HG03457 (cell line): ENCODE results near the gene ZNF26.
A peak's percentile ranks its signal among the peaks of the same experiment; 100 is the strongest.
"Not testable (repeated sequence)": the region's sequence is repeated elsewhere in the genome, so short reads cannot be mapped to it uniquely, and the experiment has no call there.

Experiments
- ATAC-seq: cut with Tn5 transposase; IDR thresholded peaks from one replicate; pipeline ENCODE4 v1.9.1; 2021; ENCODE audit warnings: moderate number of reproducible peaks; ENCODE audit not compliant: unreplicated experiment

Gene ZNF26

GRCh38 chr12:132986001-132986884, at the start of gene ZNF26:
TSS of gene ZNF26 (plus strand) at chr12:132986367. CDS start at chr12:132986841, 474 bp downstream.
- ATAC-seq = peak; percentile 90

GRCh38 chr12:132936921-132937320, 49.2 kb upstream of the ZNF26 start:
- not testable (repeated sequence) for ATAC-seq

- no peak for ATAC-seq
Measured at GRCh38 chr12:132937476-132937875, 48.7 kb upstream of the ZNF26 start.

- not testable (repeated sequence) for ATAC-seq
Measured at GRCh38 chr12:132938807-132939206, 47.4 kb upstream of the ZNF26 start.

- ATAC-seq = no peak
Measured at GRCh38 chr12:132940071-132940719, 46.0 kb upstream of the ZNF26 start.

- ATAC-seq = no peak
Measured at GRCh38 chr12:132941336-132941954, 44.7 kb upstream of the ZNF26 start.

- no peak for ATAC-seq
Measured at GRCh38 chr12:132942611-132943010, 43.6 kb upstream of the ZNF26 start.

GRCh38 chr12:132945806-132946205, 40.4 kb upstream of the ZNF26 start:
- no peak for ATAC-seq

- no peak for ATAC-seq
Measured at GRCh38 chr12:132946246-132946820, 39.8 kb upstream of the ZNF26 start.

- ATAC-seq = no peak
Measured at GRCh38 chr12:132948146-132949066, 37.8 kb upstream of the ZNF26 start.

GRCh38 chr12:132949936-132950837, 36.0 kb upstream of the ZNF26 start:
- ATAC-seq = no peak

GRCh38 chr12:132950844-132951535, 35.2 kb upstream of the ZNF26 start:
- no peak for ATAC-seq

- ATAC-seq = no peak
Measured at GRCh38 chr12:132951649-132952048, 34.5 kb upstream of the ZNF26 start.

GRCh38 chr12:132952371-132953162, 33.6 kb upstream of the ZNF26 start:
- no peak for ATAC-seq

GRCh38 chr12:132953163-132953425, 33.1 kb upstream of the ZNF26 start:
- no peak for ATAC-seq

- no peak for ATAC-seq
Measured at GRCh38 chr12:132953771-132954170, 32.4 kb upstream of the ZNF26 start.

- no peak for ATAC-seq
Measured at GRCh38 chr12:132954471-132955048, 31.6 kb upstream of the ZNF26 start.
